CD4-positive, alpha-beta T cell treated with Interferon gamma for 1 hour (primary cell): ENCODE results near the gene GUF1.

Experiments
- DNase-seq: peaks from one replicate; pipeline ENCODE4 v3.0.0-alpha.2; 2020

The GUF1 gene

GRCh38 chr4:44678094-44679041 is at the start of gene GUF1:
Gene GUF1, plus strand, starts transcription at chr4:44678420. Its CDS starts 203 bp downstream, at chr4:44678623.
- peak; percentile 88 for DNase-seq

DNA sequence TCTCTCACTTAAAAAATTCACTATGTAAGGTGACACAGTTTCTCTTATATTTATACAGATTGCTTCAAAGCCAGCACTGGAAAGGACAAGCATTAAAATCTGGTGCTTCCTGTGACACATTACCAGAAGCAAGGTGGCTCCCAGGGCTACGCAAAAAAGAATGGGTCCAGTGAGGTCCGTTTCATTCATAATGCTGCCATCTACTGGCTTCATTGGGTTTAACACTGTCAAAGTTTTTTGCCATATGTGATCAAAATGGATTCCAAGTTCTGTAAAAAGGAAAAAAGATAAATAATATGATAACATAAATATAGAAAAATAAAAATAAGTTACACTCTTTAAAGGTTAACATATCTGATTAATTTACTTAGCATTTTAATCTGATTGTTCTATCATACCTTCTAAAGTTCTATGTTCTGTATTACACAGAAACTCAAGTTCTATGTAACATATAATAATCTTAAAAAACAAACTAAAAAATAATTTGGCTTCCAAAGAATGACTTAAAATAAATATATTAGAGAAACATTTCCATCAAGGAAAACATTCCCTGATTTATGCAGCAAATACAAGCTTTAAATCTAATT is 48.8 kb upstream of the GUF1 start:
- DNase-seq, result peak; percentile 4

DNA sequence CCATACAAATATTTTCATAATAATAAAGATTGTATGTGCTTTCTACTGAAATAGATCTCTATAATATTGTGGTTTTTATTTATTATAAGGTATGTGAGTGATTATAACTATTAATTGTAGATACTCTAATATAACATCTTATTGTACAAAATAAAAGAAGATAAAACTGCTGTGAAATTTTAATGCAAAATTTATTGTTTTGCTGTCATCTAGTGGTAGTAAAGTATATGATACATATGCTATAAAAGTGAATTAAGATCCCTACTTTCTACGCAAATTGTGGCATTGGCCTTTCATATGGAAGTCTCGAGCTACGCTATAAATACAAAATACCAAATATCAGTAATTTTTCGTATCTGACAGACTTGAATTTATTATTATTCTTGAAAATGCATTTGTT is 46.1 kb upstream of the GUF1 start:
- no peak for DNase-seq

DNA sequence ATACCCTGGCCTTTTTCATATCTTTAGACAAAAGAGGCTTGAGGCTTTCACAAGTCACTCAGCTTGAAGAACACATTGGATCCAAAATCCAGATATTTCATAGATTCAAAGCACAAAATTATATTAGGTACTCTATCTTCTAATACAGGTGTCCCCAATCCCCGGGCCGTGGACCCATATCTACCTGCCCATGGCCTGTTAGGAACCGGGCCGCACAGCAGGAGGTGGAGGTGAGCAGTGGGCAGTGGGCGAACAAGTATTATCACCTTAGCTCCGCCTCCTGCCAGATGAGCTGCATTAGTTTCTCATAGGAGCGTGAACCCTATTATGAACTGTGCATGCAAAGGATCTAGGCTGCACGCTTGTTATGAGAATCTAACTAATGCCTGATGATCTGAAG is 45.5 kb upstream of the GUF1 start:
- no peak for DNase-seq

DNA sequence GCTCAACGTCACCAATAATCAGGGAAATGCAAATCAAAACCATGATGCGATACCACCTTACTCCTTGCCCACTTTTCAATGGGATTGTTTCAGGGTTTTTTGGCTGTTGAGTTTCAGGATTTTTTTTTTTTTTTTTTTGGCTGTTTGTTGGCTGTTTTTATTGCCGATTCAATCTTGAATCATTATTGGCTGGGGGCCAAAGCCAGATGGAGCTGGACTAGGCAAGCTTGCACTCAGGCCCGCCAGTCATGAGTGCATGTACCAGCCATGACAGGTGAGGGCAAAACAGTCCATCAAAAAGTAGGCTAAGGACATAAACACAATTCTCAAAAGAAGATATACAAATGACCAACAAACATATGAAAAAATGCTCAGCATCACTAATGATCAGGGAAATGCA is 40.1 kb upstream of the GUF1 start:
- DNase-seq, result no peak

GRCh38 chr4:44646151-44646550 is 32.1 kb upstream of the GUF1 start:
- no peak for DNase-seq

DNA sequence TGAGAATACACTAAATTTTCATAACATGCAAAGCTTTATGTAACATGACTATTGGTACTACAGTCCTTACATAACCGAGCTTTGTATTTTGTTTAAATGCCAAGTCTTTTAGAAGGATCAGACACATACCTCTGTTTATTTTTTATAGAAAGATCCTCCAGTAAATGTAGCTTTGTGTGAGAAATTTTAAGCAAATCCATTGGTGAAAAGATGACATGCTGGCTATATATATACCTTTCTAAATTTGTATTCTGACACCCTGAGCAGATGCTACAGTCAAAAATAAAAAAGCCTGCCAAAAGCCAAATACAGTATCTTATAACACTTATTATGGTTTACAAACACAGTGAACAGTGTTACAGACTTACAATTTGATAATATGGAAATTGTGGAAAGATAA is 26.8 kb upstream of the GUF1 start, which contains the start of gene YIPF7:
Gene YIPF7, minus strand, starts transcription at position 201 of the 400 bp plus-strand sequence. CDS start 1,525 bp downstream, outside the sequence.
- no peak for DNase-seq

DNA sequence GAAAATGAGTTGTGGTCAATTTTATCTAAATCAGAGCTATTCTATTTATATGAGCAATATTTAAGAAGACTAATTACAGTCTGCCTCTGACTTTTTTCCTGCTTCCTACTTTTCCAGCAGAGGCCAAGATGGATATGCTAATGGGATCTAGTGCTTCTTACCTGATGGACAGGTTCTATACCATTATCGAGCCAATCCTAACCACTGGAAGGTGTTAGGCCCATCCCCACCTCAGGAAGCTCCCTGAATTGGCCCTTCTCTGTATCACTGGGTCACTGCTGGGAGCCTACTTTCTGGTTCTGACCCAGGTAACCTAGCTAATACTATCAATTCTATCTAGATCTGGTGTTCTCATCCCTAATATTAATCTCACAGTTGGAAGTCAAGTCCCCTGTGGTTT is 26.2 kb upstream of the GUF1 start:
- DNase-seq, result no peak

GRCh38 chr4:44660396-44660795 is 17.8 kb upstream of the GUF1 start:
- DNase-seq, result no peak

DNA sequence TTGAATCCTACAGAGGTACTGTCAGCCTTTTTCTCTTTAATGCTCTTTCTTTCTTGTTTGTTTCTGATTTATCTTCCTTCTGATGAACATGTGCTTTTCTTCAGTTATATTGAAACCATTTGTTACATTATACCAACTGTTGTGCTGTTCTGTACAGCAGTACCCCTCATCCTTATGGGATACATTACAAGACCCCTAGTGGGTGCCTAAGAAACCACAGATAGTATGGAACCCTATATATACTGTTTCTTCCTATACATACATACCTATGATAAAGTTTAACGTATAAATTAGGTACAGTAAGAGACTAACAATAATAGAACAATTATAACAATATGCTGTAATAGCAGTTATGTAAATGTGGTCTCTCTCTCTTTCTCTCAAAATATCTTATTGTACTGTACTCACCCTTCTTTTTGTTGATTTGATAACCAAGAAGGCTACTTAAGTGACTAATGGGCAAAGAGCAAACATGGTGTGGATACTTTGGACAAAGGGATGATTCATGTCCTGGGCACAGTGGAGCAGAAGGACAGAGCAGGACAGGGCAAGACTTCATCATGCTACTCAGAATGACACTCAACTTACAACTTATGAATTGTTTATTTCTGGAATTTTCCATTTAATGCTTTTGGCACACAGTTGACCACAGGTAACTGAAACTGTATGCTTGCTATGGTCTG is 16.1 kb upstream of the GUF1 start:
- no peak for DNase-seq

- no peak for DNase-seq
These were observed 15.6 kb upstream of the GUF1 start for GRCh38 chr4:44662623-44663005.

GRCh38 chr4:44663539-44664263 is 14.5 kb upstream of the GUF1 start:
- no peak for DNase-seq

- no peak for DNase-seq
These were observed 9.7 kb upstream of the GUF1 start for GRCh38 chr4:44668526-44668925.

- DNase-seq, result no peak
These were observed 7.6 kb upstream of the GUF1 start for GRCh38 chr4:44670506-44671199.

DNA sequence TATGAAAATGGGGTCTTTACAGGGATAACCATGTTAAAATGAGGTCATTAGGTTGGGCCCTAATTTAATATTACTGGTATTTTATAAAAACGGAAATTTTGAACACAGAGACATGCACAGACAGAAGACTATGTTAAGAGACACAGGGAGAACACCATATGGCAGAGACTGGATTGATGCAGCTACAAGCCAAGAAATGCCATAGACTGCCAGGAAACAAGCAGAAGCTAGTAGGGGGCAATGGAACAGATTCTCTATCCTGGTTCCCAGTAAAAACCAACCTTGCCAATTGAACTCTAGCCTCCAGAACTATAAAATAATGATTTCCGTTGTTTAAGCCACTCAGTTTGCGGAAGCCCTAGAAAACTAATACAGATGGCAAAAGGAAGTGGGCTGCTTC is 6.6 kb upstream of the GUF1 start:
- DNase-seq, result no peak

- DNase-seq, result no peak
These were observed 3.7 kb upstream of the GUF1 start for GRCh38 chr4:44674471-44674870.

DNA sequence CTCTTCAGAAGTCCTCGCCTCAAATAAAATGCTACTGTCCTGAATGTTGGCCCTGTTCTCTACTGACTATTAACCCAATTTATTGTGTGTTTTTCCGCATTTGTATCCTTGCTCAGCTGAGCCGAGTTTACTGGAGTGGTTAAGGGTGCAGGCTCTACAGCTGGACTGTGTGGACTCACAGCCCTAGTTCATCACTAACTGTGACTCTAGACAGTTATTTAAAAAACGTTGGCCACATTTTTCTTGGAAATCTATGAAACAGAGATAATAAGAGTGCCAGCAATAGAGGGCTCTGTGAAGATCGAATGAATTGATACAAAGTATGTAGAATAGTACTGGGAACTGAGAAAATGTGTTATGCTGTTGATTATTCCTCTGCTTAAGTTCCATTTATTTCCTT is 2.9 kb upstream of the GUF1 start:
- DNase-seq, result no peak

DNA sequence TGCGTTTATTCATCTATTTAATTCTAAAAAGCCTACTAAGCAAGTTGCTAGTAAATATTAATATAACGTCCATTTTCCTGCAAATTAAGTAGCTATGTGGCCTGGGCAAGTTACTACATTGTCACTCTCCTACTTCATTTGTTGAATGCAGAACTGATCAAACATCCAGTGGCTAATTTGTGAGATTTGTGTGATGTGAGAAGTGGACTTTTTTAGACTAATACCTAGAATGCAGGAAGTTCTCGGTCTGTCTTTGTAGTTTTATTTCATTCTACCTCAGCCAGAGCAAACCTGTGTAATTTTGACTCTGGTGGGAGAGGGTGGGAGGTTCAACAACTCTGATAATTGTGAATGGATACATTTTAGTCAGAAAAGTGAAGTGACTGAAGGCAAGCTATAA is 840 bp downstream of the GUF1 start:
- DNase-seq, result no peak

DNA sequence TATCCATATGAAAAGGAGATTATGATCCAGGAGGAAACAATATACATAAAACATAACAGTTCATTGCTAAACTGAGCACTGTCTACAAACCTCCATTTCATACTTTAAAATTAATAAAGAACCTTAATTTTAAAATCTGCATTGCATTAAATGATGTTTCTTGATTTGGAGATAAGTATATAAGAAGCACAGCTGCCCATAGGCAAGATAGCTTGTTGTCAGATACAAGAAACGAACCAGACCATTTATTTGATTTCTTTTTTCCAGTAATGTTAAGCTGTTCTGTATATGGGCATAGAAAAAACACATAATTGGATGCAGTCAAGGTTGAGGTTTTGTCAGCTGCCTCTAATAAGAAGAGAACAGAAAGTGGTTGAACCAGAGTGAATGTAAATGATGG is 6.4 kb downstream of the GUF1 start:
- no peak for DNase-seq

DNA sequence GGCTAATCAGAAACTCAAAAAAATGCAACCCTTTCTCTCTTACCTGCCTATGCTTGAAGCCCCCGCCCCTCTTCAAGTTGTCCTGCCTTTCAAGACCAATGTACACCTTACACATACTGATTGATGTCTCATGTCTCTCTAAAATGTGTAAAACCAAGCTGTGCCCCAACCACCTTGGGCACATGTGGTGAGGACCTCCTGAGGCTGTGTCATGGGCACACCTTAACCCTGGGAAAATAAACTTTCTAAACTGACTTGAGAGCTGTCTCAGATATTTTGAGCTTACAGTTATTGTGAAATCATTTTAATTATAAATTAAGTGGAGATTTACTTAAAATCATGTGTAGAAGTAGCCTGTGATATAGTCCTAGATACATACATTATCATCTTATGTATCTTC is 22.2 kb downstream of the GUF1 start:
- no peak for DNase-seq

DNA sequence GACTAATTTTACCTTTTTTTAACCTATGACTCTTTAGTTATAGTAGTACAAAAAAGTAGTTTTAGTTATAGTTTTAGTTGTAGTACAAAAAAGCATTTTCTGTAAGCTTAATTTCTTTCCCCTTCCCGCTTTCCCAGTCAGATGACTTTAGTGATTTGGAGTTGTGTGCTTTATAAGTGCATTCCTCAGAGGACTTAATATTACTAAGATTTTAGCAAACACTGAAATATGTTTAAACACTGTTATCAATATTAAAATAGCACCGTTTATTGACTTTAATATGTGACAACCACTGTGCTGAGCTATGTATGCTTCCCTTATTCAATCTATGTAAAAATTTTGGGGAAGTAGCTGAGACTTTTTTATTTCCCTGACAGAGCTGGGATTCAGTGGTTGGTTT is 22.8 kb downstream of the GUF1 start:
- no peak for DNase-seq

- no peak for DNase-seq
These were observed 26.5 kb downstream of the GUF1 start for GRCh38 chr4:44704673-44705072.

DNA sequence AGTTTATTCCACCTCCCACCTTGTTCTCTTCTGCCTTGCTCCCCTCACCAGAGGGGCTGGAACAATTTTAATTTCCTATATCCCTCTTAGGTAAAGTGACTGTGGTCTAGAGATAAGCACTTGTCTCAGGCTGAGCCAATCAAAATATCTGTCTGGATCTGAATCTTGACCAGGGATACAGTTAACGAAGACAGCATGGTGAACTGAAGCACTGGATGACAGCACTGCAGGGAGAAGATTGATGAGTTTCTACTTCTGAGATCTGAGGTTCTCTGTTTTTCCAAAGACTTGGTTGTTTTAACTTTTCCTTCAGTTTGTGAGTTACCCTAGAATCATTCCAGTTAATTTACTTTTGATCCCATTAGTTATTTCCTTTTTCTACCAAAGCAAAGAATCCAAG is 34.9 kb downstream of the GUF1 start:
- DNase-seq, result no peak
